ENCODE measurements around the gene PSMC4.

GRCh38 chr19:39993605-39994004 lies 22.6 kb downstream of the PSMC4 start:
- TF ChIP-seq CTCF (IDR thresholded peaks at IDR 0.05 in 4 of 5, conservative IDR thresholded peaks at IDR 0.05 in 1 of 5) (no peak), POLR2A (IDR thresholded peaks at IDR 0.05) (no peak)

Data from gastrocnemius medialis (tissue), 4 donors.